GM18517 (cell line): ENCODE measurements around the gene DNMT1.
A peak's percentile ranks its signal among the peaks of the same experiment; 100 is the strongest.

Experiments
- ATAC-seq: cut with Tn5 transposase; IDR thresholded peaks from one replicate; pipeline ENCODE4 v1.9.1; 2021; ENCODE audit warnings: mild to moderate bottlenecking, moderate library complexity; ENCODE audit not compliant: unreplicated experiment

Gene DNMT1

DNA sequence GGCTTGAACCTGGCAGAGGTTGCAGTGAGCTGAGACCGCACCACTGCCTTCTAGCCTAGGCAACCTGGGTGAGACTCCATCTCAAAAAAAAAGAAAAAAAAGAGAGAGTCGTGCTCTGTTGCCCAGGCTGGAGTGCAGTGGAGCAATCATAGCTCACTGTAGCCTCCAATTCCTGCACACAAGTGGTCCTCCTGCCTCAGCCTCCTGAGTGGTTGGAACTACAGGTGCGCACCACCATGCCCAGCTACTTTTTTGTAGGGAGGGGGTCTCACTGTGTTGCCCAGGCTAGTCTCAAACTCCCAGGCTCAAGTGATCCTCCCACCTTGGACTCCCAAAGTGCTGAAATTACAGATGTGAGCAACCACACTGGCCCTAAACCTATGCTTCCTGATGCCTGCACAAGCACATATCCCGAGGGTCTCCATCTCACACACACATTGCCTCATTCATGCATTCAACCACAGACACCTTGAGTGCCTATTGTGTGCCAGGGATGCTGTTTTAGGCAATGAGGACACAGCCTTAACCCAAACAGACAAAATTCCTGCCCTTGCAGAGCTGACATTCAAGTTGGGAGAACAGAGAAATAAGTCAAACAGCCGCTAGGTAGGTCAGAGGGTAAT lies 94.5 kb downstream of the DNMT1 start:
- ATAC-seq = no peak

- no peak for ATAC-seq
Measured at GRCh38 chr19:10096615-10096963, 98.2 kb downstream of the DNMT1 start.

DNA sequence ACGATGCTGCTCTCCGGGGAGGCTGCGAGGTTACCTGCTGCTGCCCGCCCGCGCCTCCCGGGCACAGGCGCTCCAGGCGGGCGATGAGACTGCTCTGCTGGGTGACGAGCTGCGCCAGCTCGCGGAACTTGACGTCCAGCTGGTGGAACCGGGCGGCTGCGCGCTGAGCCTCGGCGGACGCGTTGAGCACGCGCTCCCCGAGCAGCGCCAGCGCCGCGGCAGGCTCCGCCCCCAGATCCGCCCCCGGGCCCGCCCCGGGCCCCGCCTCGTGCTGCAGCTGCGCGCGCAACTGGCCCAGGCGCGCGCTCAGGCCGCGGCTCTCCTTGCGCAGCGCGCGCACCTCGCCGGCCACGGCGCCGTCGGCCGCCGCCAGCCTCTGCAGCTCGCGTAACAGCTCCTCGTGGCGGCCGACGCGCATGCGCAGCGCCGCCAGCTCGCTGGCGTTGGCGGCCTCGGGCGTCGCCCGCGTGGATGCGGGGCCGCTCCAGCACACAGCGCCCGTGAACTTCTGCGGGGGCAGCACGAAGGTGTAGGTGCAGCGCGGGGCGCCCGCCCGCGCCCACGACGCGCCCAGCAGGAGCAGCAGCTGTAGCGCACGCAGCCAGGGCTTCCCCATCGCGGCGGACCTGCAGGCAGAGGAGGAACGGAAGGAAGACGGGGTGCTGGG lies 98.7 kb downstream of the DNMT1 start:
- ATAC-seq = peak; percentile 64

DNA sequence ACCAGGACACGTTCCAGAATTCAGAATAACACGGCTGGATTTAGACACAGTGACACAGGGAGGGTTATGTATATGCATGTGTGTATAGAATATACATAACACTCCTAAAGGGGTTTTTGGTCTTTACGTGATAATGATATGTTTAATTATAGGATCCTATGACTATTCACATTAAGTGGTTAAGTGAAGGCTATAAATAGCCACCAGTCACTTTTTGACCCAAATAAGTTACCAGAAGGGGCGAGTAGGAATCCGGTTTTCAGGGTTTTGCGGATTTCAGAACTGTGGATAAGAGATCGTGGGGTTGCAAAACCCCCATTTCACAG lies 99.2 kb downstream of the DNMT1 start:
- no peak for ATAC-seq

GRCh38 chr19:10093295-10094186 lies 101.2 kb downstream of the DNMT1 start:
- no peak for ATAC-seq

- ATAC-seq = no peak
Measured at GRCh38 chr19:10092648-10093294, 102.0 kb downstream of the DNMT1 start.

DNA sequence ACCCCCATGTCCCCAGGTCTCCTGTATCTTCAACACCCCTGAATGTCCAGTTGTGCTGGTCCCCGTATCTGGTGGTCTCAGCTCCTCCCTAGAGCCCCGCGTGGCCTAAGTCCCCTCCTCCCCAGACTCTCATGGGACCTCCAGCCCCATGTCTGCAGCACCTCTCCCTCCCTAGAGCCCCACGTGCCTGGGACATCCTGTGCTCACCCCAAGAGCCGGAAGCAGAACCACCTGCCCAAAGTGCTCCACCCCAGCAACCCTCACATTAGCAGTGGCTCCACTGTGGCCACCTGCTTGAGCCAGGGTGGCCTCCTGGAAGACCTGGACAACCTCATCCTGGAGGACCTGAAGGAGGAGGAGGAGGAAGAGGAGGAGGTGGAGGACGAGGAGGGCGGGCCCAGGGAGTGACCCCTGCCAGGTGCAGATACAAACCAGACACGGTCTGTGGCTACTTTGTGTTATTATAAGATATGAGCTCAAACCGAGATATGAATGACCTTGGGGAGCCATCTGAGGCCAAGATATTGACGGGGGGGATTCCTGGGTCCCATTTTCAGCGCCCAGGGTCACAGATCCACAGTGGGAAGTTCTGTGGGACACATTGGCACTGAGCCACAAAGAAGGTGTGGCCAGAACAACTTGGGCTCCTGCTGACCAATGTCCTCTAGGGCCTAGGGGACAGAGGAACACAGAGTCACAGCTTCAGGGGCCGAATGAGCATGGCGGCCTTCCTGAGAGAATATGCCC lies 102.7 kb downstream of the DNMT1 start:
- ATAC-seq = no peak

DNA sequence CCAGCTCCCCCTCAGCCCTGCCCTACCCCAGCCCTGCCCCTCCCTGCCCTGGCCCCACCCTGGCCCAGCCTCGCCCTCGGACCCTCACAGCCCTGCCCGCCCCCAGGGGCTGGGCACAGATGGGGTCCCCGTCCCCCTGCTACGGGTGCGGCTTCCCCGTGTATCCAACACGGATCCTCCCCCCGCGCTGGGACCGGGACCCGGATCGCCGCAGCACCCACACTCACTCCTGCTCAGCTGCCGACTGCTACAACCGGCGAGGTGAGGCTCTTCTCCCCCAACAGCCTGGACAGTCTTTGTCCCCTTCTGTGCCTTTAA lies 103.4 kb downstream of the DNMT1 start:
- no peak for ATAC-seq

- no peak for ATAC-seq
Measured at GRCh38 chr19:10089801-10090375, 104.9 kb downstream of the DNMT1 start.

DNA sequence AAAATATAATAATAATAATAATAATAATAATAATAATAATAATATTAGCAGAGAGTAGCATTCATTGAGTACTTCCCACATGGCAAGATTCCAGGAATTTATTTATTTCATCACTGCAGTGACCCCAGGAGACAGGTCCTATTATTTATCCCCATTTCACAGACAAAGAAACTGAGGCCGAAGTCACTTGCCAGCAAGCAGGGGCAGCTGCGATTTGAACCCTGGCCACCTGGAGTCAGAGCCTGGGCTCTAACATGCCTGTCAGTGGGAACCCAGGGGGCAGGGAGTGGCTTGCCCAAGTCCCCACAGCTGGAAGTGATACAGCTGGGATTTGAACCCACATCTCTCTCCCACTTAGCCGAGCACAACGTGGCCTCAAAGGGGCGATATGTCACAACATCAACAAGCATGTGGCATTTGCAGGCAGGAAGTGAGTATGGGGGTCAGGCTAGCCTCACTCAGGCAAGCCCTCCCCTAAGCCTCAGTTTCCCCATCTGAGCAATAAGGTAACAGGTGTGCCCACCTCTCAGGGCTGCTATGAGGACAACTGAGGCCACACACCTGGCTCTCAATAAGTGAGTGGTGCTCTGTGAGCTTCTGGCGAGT lies 105.7 kb downstream of the DNMT1 start:
- ATAC-seq = no peak

- no peak for ATAC-seq
Measured at GRCh38 chr19:10087296-10088061, 107.3 kb downstream of the DNMT1 start.

- ATAC-seq = no peak
Measured at GRCh38 chr19:10086591-10087192, 108.1 kb downstream of the DNMT1 start.

DNA sequence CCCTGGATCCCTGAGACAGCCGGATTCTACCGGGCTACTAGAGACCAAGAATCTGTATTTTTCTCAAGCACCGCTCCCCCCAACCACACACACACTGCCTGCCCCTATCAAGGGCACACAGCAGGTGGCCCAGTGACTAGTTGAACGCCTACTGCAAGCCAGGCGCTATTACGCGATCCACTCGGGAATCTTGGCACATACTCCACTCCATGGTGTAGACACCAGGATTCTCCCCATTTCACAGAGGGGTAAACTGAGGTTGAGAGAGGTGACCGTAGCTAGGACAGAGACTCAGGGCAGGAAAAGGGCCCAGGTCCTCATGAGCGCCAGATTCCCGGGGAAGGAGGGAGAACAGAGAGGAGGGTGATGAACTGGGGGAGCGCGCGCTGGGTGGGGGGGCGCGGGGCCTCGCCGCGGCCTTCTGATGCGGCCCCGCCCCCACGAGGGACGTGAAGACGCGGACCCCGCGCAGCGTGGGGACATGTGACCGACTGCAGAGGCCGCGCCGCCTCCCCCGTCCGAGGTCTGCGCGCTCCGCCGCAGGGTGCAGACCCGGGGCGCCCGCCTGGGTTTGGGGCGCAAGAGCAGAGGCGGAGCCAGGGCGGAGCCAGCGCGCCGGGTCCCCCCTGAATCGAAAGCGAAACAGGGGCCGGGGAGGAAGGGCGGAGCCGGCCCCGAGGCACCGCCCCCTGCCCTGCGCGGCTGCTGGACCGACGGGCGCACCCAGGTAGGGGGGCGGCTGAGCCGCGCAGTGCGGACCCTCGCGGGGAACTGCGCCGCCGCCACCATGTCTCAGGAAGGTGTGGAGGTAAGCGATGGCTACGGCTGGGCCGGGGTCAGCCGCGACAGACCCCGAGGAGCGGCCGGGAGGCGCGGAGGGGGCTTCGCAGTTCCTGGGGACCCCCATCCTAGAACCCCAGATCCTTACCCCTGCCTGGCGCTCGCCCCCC lies 108.8 kb downstream of the DNMT1 start, which contains the start of gene SHFL:
Gene SHFL (plus strand): TSS at position 677 of the 950 bp plus-strand sequence. CDS start 111 bp downstream, at position 788.
- no peak for ATAC-seq

- ATAC-seq = no peak
Measured at GRCh38 chr19:10084803-10085202, 110.0 kb downstream of the DNMT1 start.

- no peak for ATAC-seq
Measured at GRCh38 chr19:10083911-10084310, 110.8 kb downstream of the DNMT1 start.
